A673 (cell line): ENCODE results near the gene NET1. TPM values are rescaled to one million over a fixed set of nuclear protein-coding genes. Genes with fewer than 3 reads are reported as not detected.

Experiments
- BruUV-seq: library from RNA; stranded (reverse); fragments of 400-500 nt; replicated peaks from 2 replicates; lab custom pipeline; 2021; lab: Mats Ljungman, UMichigan
- CTCF ChIA-PET: fragments of 300-600 bp; sonication (Branson Sonifier 250); formaldehyde crosslinking; loops from one replicate; lab custom pipeline; 2022; ENCODE audit warnings: antibody characterized with exemption; lab: Charles Lee
- POLR2A ChIA-PET: fragments of 300-600 bp; sonication (Branson Sonifier 250); formaldehyde crosslinking; loops from one replicate; lab custom pipeline; 2022; ENCODE audit warnings: antibody characterized with exemption; ENCODE audit not compliant: low non-redundant PET; lab: Charles Lee
- DNase-seq: peaks from one replicate; pipeline ENCODE4 v3.0.0-alpha.2; 2015; ENCODE audit warnings: low spot score
- H3K27ac ChIP-seq: fragments of 200-600 bp; sonication (generic); 2 replicates; pipeline ENCODE4 v1.5.1; 2016; ENCODE audit warnings: mixed run types, low read depth, mild to moderate bottlenecking, mixed read lengths, antibody characterized with exemption, low read length; ENCODE audit not compliant: poor library complexity, severe bottlenecking
- H3K27me3 ChIP-seq: fragments of 200-600 bp; sonication (generic); replicated peaks from 2 replicates; pipeline ENCODE4 v1.6.1; 2017; ENCODE audit warnings: mixed run types, low read depth, mild to moderate bottlenecking, mixed read lengths, antibody characterized with exemption, low read length; ENCODE audit not compliant: insufficient read depth, poor library complexity
- H3K36me3 ChIP-seq: fragments of 200-600 bp; sonication (generic); 2 replicates; pipeline ENCODE4 v1.6.1; 2016; ENCODE audit warnings: mixed run types, mild to moderate bottlenecking, mixed read lengths, antibody characterized with exemption, low read length; ENCODE audit not compliant: insufficient read depth, poor library complexity, severe bottlenecking
- H3K4me1 ChIP-seq: fragments of 200-600 bp; sonication (generic); 2 replicates; pipeline ENCODE4 v1.6.1; 2017; ENCODE audit warnings: mixed run types, mild to moderate bottlenecking, mixed read lengths, antibody characterized with exemption, low read length; ENCODE audit not compliant: insufficient read depth, poor library complexity, severe bottlenecking
- H3K4me3 ChIP-seq: fragments of 200-600 bp; sonication (generic); 2 replicates; pipeline ENCODE4 v1.5.1; 2016; ENCODE audit warnings: low read depth, mixed run types, mild to moderate bottlenecking, mixed read lengths, low read length; ENCODE audit not compliant: poor library complexity, severe bottlenecking
- H3K9me3 ChIP-seq: fragments of 200-600 bp; sonication (generic); 2 replicates; pipeline ENCODE4 v1.6.1; 2016; ENCODE audit warnings: mixed run types, low read depth, mild to moderate bottlenecking, mixed read lengths, antibody characterized with exemption, low read length; ENCODE audit not compliant: poor library complexity, severe bottlenecking
- CTCF ChIP-seq: fragments of 300-800, 200-600 bp; sonication (generic); conservative IDR thresholded peaks from 2 replicates; pipeline ENCODE4 v1.5.1; 2017; ENCODE audit warnings: low read depth, mild to moderate bottlenecking, antibody characterized with exemption, low read length, moderate library complexity, mixed read lengths
- EZH2 ChIP-seq: fragments of 200-600 bp; sonication (generic); IDR thresholded peaks from 2 replicates; pipeline ENCODE4 v1.6.1; 2017; ENCODE audit warnings: borderline replicate concordance, low read depth, mild to moderate bottlenecking, mixed read lengths, antibody characterized with exemption, low read length; ENCODE audit not compliant: poor library complexity, severe bottlenecking
- intact Hi-C: fragments of 100-400 bp; cut with micrococcal nuclease; formaldehyde crosslinking; loops from one replicate; pipeline ENCODE4 v1.10.0; 2022; ENCODE audit not compliant: unreplicated experiment
- total RNA-seq: library from RNA; stranded (reverse); gene quantifications from 2 replicates; pipeline ENCODE4 v1.2.3, GENCODE V29; 2021

The NET1 gene
- total RNA-seq, 1 experiment from 2014 or later: 71.4 TPM

- intact Hi-C loops: loop anchor here (5.0 kb wide), 1 partner anchor 587 kb away; no protein-coding TSS in a partner anchor
- CTCF ChIA-PET: interaction anchor here (0.6 to 2.2 kb wide), 5 partner anchors 22 to 619 kb away, joined by 3 to 25 read pairs (median 6); no protein-coding TSS in a partner anchor
Observed at GRCh38 chr10:5434017-5434753, 21.8 kb downstream of the NET1 start.

GRCh38 chr10:5435328-5435727 lies 23.0 kb downstream of the NET1 start:
- Histone ChIP-seq H3K4me3 (no peak overlapping the region), H3K9me3 (peaks cover 6% of the 10 kb centered on the region), H3K36me3 (peaks cover 22% of the 10 kb centered on the region), H3K4me1 (peaks cover 4% of the 10 kb centered on the region), H3K27ac (no peak overlapping the region), H3K27me3 (no peaks in the 10 kb centered on the region)
- ChIA-PET CTCF (interaction anchor here (1.0 to 2.2 kb wide), 2 partner anchors 585 to 620 kb away, joined by 3 to 25 read pairs; no protein-coding TSS in a partner anchor), POLR2A (interaction anchor here (0.7 kb wide), 1 partner anchor 26 kb away, joined by 3 read pairs; no protein-coding TSS in a partner anchor)
- TF ChIP-seq CTCF (no peak), EZH2 (no peak)
- intact Hi-C loops: no loop called here
- BruUV-seq: no TSS peak
- DNase-seq: no peak

More at GRCh38 chr10:5434017-5434753, 21.8 kb downstream of the NET1 start:
- no peak overlapping the region for H3K4me3 ChIP-seq
- peaks cover 33% of the 10 kb centered on the region for H3K36me3 ChIP-seq
- peaks cover 4% of the 10 kb centered on the region for H3K4me1 ChIP-seq
- TF ChIP-seq EZH2: no peak
- TF ChIP-seq CTCF: peak; percentile 75
- peak; percentile 63 for DNase-seq
- H3K27me3 ChIP-seq: no peaks in the 10 kb centered on the region
- peak overlapping the region; percentile 33 for H3K27ac ChIP-seq
- POLR2A ChIA-PET: no interaction called here
- peaks cover 6% of the 10 kb centered on the region for H3K9me3 ChIP-seq
- no TSS peak for BruUV-seq

GRCh38 chr10:5440206-5440605 lies 27.8 kb downstream of the NET1 start:
- BruUV-seq: no TSS peak
- Histone ChIP-seq H3K9me3 (no peaks in the 10 kb centered on the region), H3K27ac (no peak overlapping the region), H3K36me3 (peaks cover 6% of the 10 kb centered on the region), H3K27me3 (no peaks in the 10 kb centered on the region), H3K4me3 (no peak overlapping the region), H3K4me1 (peaks cover 4% of the 10 kb centered on the region)
- TF ChIP-seq CTCF: no peak
- TF ChIP-seq EZH2: no peak
- ChIA-PET POLR2A (interaction anchor here (0.6 kb wide), 1 partner anchor 603 kb away, joined by 4 read pairs; no protein-coding TSS in a partner anchor), CTCF (interaction anchor here (2.8 kb wide), 1 partner anchor 182 kb away, joined by 14 read pairs; no protein-coding TSS in a partner anchor)
- DNase-seq: no peak
- intact Hi-C loops: loop anchor here (5.0 to 10.0 kb wide), 3 partner anchors 182 to 965 kb away; no protein-coding TSS in a partner anchor
